ENCODE data around the gene OR8B12.

GRCh38 chr11:124538019-124538418 is 5.4 kb downstream of the OR8B12 start:
- TF ChIP-seq CTCF (IDR thresholded peaks at IDR 0.05) = no peak
- no peak for TF ChIP-seq POLR2AphosphoS5 (IDR thresholded peaks at IDR 0.05)
- no peak for TF ChIP-seq EP300 (IDR thresholded peaks at IDR 0.05)
